Measurements from ENCODE around the gene ZSWIM3.

GRCh38 chr20:45816951-45817350 lies 40.5 kb upstream of the ZSWIM3 start:
- TF ChIP-seq, protein P1, sequence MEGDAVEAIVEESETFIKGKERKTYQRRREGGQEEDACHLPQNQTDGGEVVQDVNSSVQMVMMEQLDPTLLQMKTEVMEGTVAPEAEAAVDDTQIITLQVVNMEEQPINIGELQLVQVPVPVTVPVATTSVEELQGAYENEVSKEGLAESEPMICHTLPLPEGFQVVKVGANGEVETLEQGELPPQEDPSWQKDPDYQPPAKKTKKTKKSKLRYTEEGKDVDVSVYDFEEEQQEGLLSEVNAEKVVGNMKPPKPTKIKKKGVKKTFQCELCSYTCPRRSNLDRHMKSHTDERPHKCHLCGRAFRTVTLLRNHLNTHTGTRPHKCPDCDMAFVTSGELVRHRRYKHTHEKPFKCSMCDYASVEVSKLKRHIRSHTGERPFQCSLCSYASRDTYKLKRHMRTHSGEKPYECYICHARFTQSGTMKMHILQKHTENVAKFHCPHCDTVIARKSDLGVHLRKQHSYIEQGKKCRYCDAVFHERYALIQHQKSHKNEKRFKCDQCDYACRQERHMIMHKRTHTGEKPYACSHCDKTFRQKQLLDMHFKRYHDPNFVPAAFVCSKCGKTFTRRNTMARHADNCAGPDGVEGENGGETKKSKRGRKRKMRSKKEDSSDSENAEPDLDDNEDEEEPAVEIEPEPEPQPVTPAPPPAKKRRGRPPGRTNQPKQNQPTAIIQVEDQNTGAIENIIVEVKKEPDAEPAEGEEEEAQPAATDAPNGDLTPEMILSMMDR (IDR thresholded peaks at IDR 0.05; ENCODE audit: low read depth, low read length, poor library complexity, severe bottlenecking) = no peak
- no peak for TF ChIP-seq EZH2phosphoT487 (IDR thresholded peaks at IDR 0.05; ENCODE audit: borderline replicate concordance, low read length)

Data from DOHH2 (cell line).